Karpas-422 (cell line): ENCODE data around the gene OR12D1. TPM values are rescaled to one million over a fixed set of nuclear protein-coding genes. Genes with fewer than 3 reads are reported as not detected.
"Not testable (repeated sequence)": the region's sequence is repeated elsewhere in the genome, so short reads cannot be mapped to it uniquely, and the experiment has no call there.

Experiments
- DNase-seq: peaks from one replicate; pipeline ENCODE4 v3.0.0-alpha.2; 2015
- H2AFZ ChIP-seq: fragments of 200-600 bp; sonication (generic); 2 replicates; pipeline ENCODE4 v1.6.1; 2014; ENCODE audit warnings: antibody characterized with exemption, low read length, mixed read lengths
- H3K27ac ChIP-seq: fragments of 200-600 bp; sonication (generic); 2 replicates; pipeline ENCODE4 v1.5.1; 2014; ENCODE audit warnings: mild to moderate bottlenecking, low read length, moderate library complexity
- H3K27me3 ChIP-seq: fragments of 200-600 bp; sonication (generic); 2 replicates; pipeline ENCODE4 v1.6.1; 2014; ENCODE audit warnings: low read length, mixed read lengths
- H3K36me3 ChIP-seq: fragments of 200-600 bp; sonication (generic); 2 replicates; pipeline ENCODE4 v1.6.1; 2014; ENCODE audit warnings: low read length, mixed read lengths; ENCODE audit not compliant: insufficient read depth
- H3K4me1 ChIP-seq: fragments of 200-600 bp; sonication (generic); 2 replicates; pipeline ENCODE4 v1.6.1; 2014; ENCODE audit warnings: mild to moderate bottlenecking, low read length, mixed read lengths
- H3K4me2 ChIP-seq: fragments of 200-600 bp; sonication (generic); 2 replicates; pipeline ENCODE4 v1.6.1; 2014; ENCODE audit warnings: low read length, low read depth, mild to moderate bottlenecking; ENCODE audit not compliant: poor library complexity, severe bottlenecking
- H3K4me3 ChIP-seq: fragments of 200-600 bp; sonication (generic); 2 replicates; pipeline ENCODE4 v1.5.1; 2014; ENCODE audit warnings: mild to moderate bottlenecking, antibody characterized with exemption, low read length, mixed read lengths
- H3K79me2 ChIP-seq: fragments of 200-600 bp; sonication (generic); 2 replicates; pipeline ENCODE4 v1.6.1; 2014; ENCODE audit warnings: mild to moderate bottlenecking, low read length, mixed read lengths
- H3K9ac ChIP-seq: fragments of 200-600 bp; sonication (generic); 2 replicates; pipeline ENCODE4 v1.6.0; 2014; ENCODE audit warnings: low read length
- H3K9me2 ChIP-seq: fragments of 200-600 bp; sonication (generic), shearing (Covaris generic); replicated peaks from 2 replicates; pipeline ENCODE4 v1.6.0; 2014; ENCODE audit warnings: mild to moderate bottlenecking, low read length, moderate library complexity; ENCODE audit not compliant: insufficient read depth
- H3K9me3 ChIP-seq: fragments of 300-700, 200-600 bp; sonication (generic); 2 replicates; pipeline ENCODE4 v1.6.1; 2014; ENCODE audit warnings: low read length, mixed read lengths
- H4K20me1 ChIP-seq: fragments of 200-600 bp; sonication (generic); 2 replicates; pipeline ENCODE4 v1.6.1; 2014; ENCODE audit warnings: mild to moderate bottlenecking, antibody characterized with exemption, low read length, low read depth; ENCODE audit not compliant: insufficient read depth
- total RNA-seq: library from RNA; depleted of rRNA; stranded (reverse); fragments of >200 nt; shearing (Covaris generic); gene quantifications from 2 replicates; pipeline ENCODE4 v1.2.3, GENCODE V29; 2014; ENCODE audit warnings: low replicate concordance

Gene OR12D1
- total RNA-seq, 1 experiment from 2014 or later, result not detected

GRCh38 chr6:29419516-29419915, 4.8 kb downstream of the OR12D1 start:
- no peaks in the 10 kb centered on the region for H3K4me1 ChIP-seq
- no peak overlapping the region for H2AFZ ChIP-seq
- H3K9me3 ChIP-seq, result no peaks in the 10 kb centered on the region
- no peaks in the 10 kb centered on the region for H3K36me3 ChIP-seq
- DNase-seq, result no peak
- no peak overlapping the region for H3K4me2 ChIP-seq
- H3K4me3 ChIP-seq, result no peak overlapping the region
- H3K9me2 ChIP-seq, result no peaks in the 10 kb centered on the region
- no peak overlapping the region for H3K27ac ChIP-seq
- no peaks in the 10 kb centered on the region for H3K79me2 ChIP-seq
- no peaks in the 10 kb centered on the region for H3K27me3 ChIP-seq
- no peak overlapping the region for H3K9ac ChIP-seq
- H4K20me1 ChIP-seq, result no peaks in the 10 kb centered on the region

GRCh38 chr6:29424168-29424567, 9.4 kb downstream of the OR12D1 start:
- Histone ChIP-seq H3K27ac (no peak overlapping the region), H3K4me3 (no peak overlapping the region), H3K9ac (no peak overlapping the region), H3K36me3 (no peaks in the 10 kb centered on the region), H3K27me3 (no peaks in the 10 kb centered on the region), H3K4me1 (no peaks in the 10 kb centered on the region), H3K79me2 (no peaks in the 10 kb centered on the region), H3K4me2 (no peak overlapping the region), H2AFZ (no peak overlapping the region), H3K9me3 (no peaks in the 10 kb centered on the region), H4K20me1 (no peaks in the 10 kb centered on the region), H3K9me2 (no peaks in the 10 kb centered on the region)
- DNase-seq, result no peak

GRCh38 chr6:29424575-29424974, 9.8 kb downstream of the OR12D1 start:
- H3K36me3 ChIP-seq, result no peaks in the 10 kb centered on the region
- no peak overlapping the region for H3K9ac ChIP-seq
- no peaks in the 10 kb centered on the region for H3K4me1 ChIP-seq
- H3K4me3 ChIP-seq, result no peak overlapping the region
- no peaks in the 10 kb centered on the region for H3K9me2 ChIP-seq
- H3K79me2 ChIP-seq, result no peaks in the 10 kb centered on the region
- DNase-seq, result no peak
- no peaks in the 10 kb centered on the region for H3K27me3 ChIP-seq
- no peak overlapping the region for H3K27ac ChIP-seq
- no peaks in the 10 kb centered on the region for H4K20me1 ChIP-seq
- no peak overlapping the region for H2AFZ ChIP-seq
- H3K9me3 ChIP-seq, result no peaks in the 10 kb centered on the region
- H3K4me2 ChIP-seq, result no peak overlapping the region

- Histone ChIP-seq H3K79me2 (no peaks in the 10 kb centered on the region), H2AFZ (no peak overlapping the region), H3K27ac (no peak overlapping the region), H3K4me3 (no peak overlapping the region), H3K36me3 (no peaks in the 10 kb centered on the region), H4K20me1 (no peaks in the 10 kb centered on the region), H3K9me2 (no peaks in the 10 kb centered on the region), H3K4me1 (no peaks in the 10 kb centered on the region), H3K9me3 (no peaks in the 10 kb centered on the region), H3K9ac (no peak overlapping the region), H3K27me3 (no peaks in the 10 kb centered on the region), H3K4me2 (no peak overlapping the region)
- DNase-seq, result no peak
These were observed 10.3 kb downstream of the OR12D1 start for GRCh38 chr6:29425075-29425474.

GRCh38 chr6:29426654-29427053, 11.9 kb downstream of the OR12D1 start:
- Histone ChIP-seq H3K4me1 (no peaks in the 10 kb centered on the region), H3K9me2 (no peaks in the 10 kb centered on the region), H4K20me1 (no peaks in the 10 kb centered on the region), H2AFZ (no peak overlapping the region), H3K27ac (no peak overlapping the region), H3K9me3 (no peaks in the 10 kb centered on the region), H3K36me3 (no peaks in the 10 kb centered on the region), H3K4me3 (no peak overlapping the region), H3K27me3 (no peaks in the 10 kb centered on the region), H3K79me2 (no peaks in the 10 kb centered on the region), H3K4me2 (no peak overlapping the region), H3K9ac (no peak overlapping the region)
- DNase-seq, result no peak

- H3K27me3 ChIP-seq, H2AFZ ChIP-seq, H3K9me3 ChIP-seq: not testable (repeated sequence)
These were observed 22.0 kb downstream of the OR12D1 start for GRCh38 chr6:29436730-29437129.

GRCh38 chr6:29439006-29439405, 24.3 kb downstream of the OR12D1 start, which contains the start of gene OR10C1:
TSS of gene OR10C1 (plus strand) at chr6:29439306. CDS start at chr6:29440016, 710 bp downstream.
- Histone ChIP-seq H3K4me3 (no peak within 1 kb of the TSS), H3K27me3 (no peaks in the 10 kb centered on the region), H3K9ac (no peak within 1 kb of the TSS), H3K79me2 (no peaks in the 10 kb centered on the region), H3K4me1 (no peaks in the 10 kb centered on the region), H4K20me1 (no peaks in the 10 kb centered on the region), H3K36me3 (no peaks in the 10 kb centered on the region), H3K27ac (no peak within 1 kb of the TSS), H3K4me2 (no peak within 1 kb of the TSS), H2AFZ (no peak within 1 kb of the TSS), H3K9me2 (no peaks in the 10 kb centered on the region), H3K9me3 (no peaks in the 10 kb centered on the region)
- no peak for DNase-seq

More at GRCh38 chr6:29436730-29437129, 22.0 kb downstream of the OR12D1 start:
- not testable (repeated sequence) for H3K9me2 ChIP-seq, H3K36me3 ChIP-seq, DNase-seq, H3K4me2 ChIP-seq, H3K27ac ChIP-seq, H3K79me2 ChIP-seq, H3K4me1 ChIP-seq, H3K4me3 ChIP-seq, H4K20me1 ChIP-seq, H3K9ac ChIP-seq

GRCh38 chr6:29442719-29443118, 28.0 kb downstream of the OR12D1 start:
- H3K79me2 ChIP-seq, result no peaks in the 10 kb centered on the region
- no peaks in the 10 kb centered on the region for H3K36me3 ChIP-seq
- no peak overlapping the region for H2AFZ ChIP-seq
- H3K9me3 ChIP-seq, result no peaks in the 10 kb centered on the region
- H3K9me2 ChIP-seq, result no peaks in the 10 kb centered on the region
- no peaks in the 10 kb centered on the region for H3K4me1 ChIP-seq
- H3K9ac ChIP-seq, result no peak overlapping the region
- no peaks in the 10 kb centered on the region for H4K20me1 ChIP-seq
- no peak for DNase-seq
- H3K27ac ChIP-seq, result no peak overlapping the region
- no peak overlapping the region for H3K4me2 ChIP-seq
- no peak overlapping the region for H3K4me3 ChIP-seq
- no peaks in the 10 kb centered on the region for H3K27me3 ChIP-seq

- not testable (repeated sequence) for DNase-seq, H3K27ac ChIP-seq, H3K4me1 ChIP-seq, H3K9ac ChIP-seq, H3K4me3 ChIP-seq, H3K4me2 ChIP-seq, H3K9me3 ChIP-seq, H3K79me2 ChIP-seq, H3K36me3 ChIP-seq, H3K9me2 ChIP-seq, H2AFZ ChIP-seq, H4K20me1 ChIP-seq, H3K27me3 ChIP-seq
These were observed 29.3 kb downstream of the OR12D1 start for GRCh38 chr6:29444031-29444430.
